WTC11 (cell line): Measurements from ENCODE around the gene ANKRD65. TPM values are rescaled to one million over a fixed set of nuclear protein-coding genes. Genes with fewer than 3 reads are reported as not detected.

Source experiments
- ATAC-seq: fragments of 200-7000 bp; cut with Tn5 transposase; 2 replicates; pipeline ENCODE4 v1.10.0; 2021; ENCODE audit warnings: mild to moderate bottlenecking, moderate library complexity
- CTCF ChIA-PET: fragments of 300-600 bp; sonication (Branson Sonifier 250); formaldehyde crosslinking; loops from one replicate; lab custom pipeline; 2021; ENCODE audit warnings: antibody characterized with exemption; lab: Charles Lee
- POLR2A ChIA-PET: fragments of 350-600 bp; sonication (Branson Sonifier 250); formaldehyde crosslinking; loops from one replicate; lab custom pipeline; 2021; ENCODE audit warnings: antibody characterized with exemption; lab: Charles Lee
- DNase-seq: peaks from one replicate; pipeline ENCODE4 v3.0.0; 2021; ENCODE audit warnings: low spot score
- H3K27ac Mint-ChIP-seq: 2 replicates; pipeline ENCODE4 v1.8.0; 2021; ENCODE audit warnings: mixed read lengths
- H3K27me3 Mint-ChIP-seq: 2 replicates; pipeline ENCODE4 v1.8.0; 2021; ENCODE audit warnings: low read depth, mild to moderate bottlenecking, moderate library complexity, mixed read lengths
- H3K36me3 Mint-ChIP-seq: 2 replicates; pipeline ENCODE4 v1.8.0; 2021; ENCODE audit warnings: mixed read lengths
- H3K4me1 Mint-ChIP-seq: 2 replicates; pipeline ENCODE4 v1.8.0; 2022; ENCODE audit warnings: mixed read lengths
- H3K4me3 Mint-ChIP-seq: 2 replicates; pipeline ENCODE4 v1.8.0; 2021; ENCODE audit warnings: mild to moderate bottlenecking, moderate library complexity, mixed read lengths
- H3K9me3 Mint-ChIP-seq: 2 replicates; pipeline ENCODE4 v1.8.0; 2021; ENCODE audit warnings: mixed read lengths
- ARID4B ChIP-seq: sonication (generic); formaldehyde crosslinking; IDR thresholded peaks from 2 replicates; pipeline ENCODE4 v1.8.0; 2023; ENCODE audit warnings: missing genetic modification reagents, mild to moderate bottlenecking, borderline replicate concordance
- ATF2 ChIP-seq: sonication (generic); formaldehyde crosslinking; IDR thresholded peaks from 2 replicates; pipeline ENCODE4 v1.8.1; 2022; ENCODE audit warnings: low read depth, missing genetic modification reagents, borderline replicate concordance
- ATF6 ChIP-seq: sonication (generic); formaldehyde crosslinking; IDR thresholded peaks from 2 replicates; pipeline ENCODE4 v1.8.1; 2023; ENCODE audit warnings: mild to moderate bottlenecking, missing genetic modification reagents
- CREB1 ChIP-seq: sonication (generic); formaldehyde crosslinking; IDR thresholded peaks from 2 replicates; pipeline ENCODE4 v1.8.0; 2023; ENCODE audit warnings: mild to moderate bottlenecking, missing genetic modification reagents
- CREM ChIP-seq: sonication (generic); formaldehyde crosslinking; IDR thresholded peaks from 2 replicates; pipeline ENCODE4 v1.8.1; 2022; ENCODE audit warnings: mild to moderate bottlenecking, missing genetic modification reagents, moderate library complexity
- ERG ChIP-seq: fragments of 250-450 bp; sonication (Bioruptor Pico); IDR thresholded peaks from 2 replicates; pipeline ENCODE4 v1.8.0; 2021; ENCODE audit warnings: mild to moderate bottlenecking
- NFYB ChIP-seq: sonication (generic); formaldehyde crosslinking; conservative IDR thresholded peaks from 2 replicates; pipeline ENCODE4 v1.8.0; 2022; ENCODE audit warnings: low read depth, missing genetic modification reagents
- NR3C1 ChIP-seq: sonication (generic); formaldehyde crosslinking; conservative IDR thresholded peaks from 2 replicates; pipeline ENCODE4 v1.8.1; 2023; ENCODE audit warnings: low read depth, mild to moderate bottlenecking, missing genetic modification reagents
- SP1 ChIP-seq: sonication (generic); formaldehyde crosslinking; conservative IDR thresholded peaks from 2 replicates; pipeline ENCODE4 v1.8.1; 2022; ENCODE audit warnings: missing genetic modification reagents
- TCF7 ChIP-seq: sonication (generic); formaldehyde crosslinking; IDR thresholded peaks from 2 replicates; pipeline ENCODE4 v1.8.0; 2022; ENCODE audit warnings: mild to moderate bottlenecking, low read depth, missing genetic modification reagents, moderate library complexity
- TEAD1 ChIP-seq: sonication (generic); formaldehyde crosslinking; IDR thresholded peaks from 2 replicates; pipeline ENCODE4 v1.8.0; 2022; ENCODE audit warnings: mild to moderate bottlenecking, missing genetic modification reagents
- USF2 ChIP-seq: sonication (generic); formaldehyde crosslinking; IDR thresholded peaks from 2 replicates; pipeline ENCODE4 v1.8.1; 2023; ENCODE audit warnings: mild to moderate bottlenecking, missing genetic modification reagents, moderate library complexity
- total RNA-seq: library from RNA; stranded (reverse); gene quantifications from 3 replicates; pipeline ENCODE4 v1.2.3, GENCODE V29; 2021
- TF ChIP-seq, protein P1 (sequence below): sonication (generic); formaldehyde crosslinking; IDR thresholded peaks from 2 replicates; pipeline ENCODE4 v1.8.1; 2022; ENCODE audit warnings: low read depth, mild to moderate bottlenecking, moderate library complexity, missing genetic modification reagents, borderline replicate concordance
- TF ChIP-seq, protein P2 (sequence below): sonication (generic); formaldehyde crosslinking; conservative IDR thresholded peaks from 2 replicates; pipeline ENCODE4 v1.8.1; 2023; ENCODE audit warnings: mild to moderate bottlenecking, low read depth, missing genetic modification reagents, moderate library complexity

ANKRD65 gene
- total RNA-seq, 1 experiment from 2014 or later, result 1.9 TPM

- ATAC-seq, result no peak
- Mint-ChIP-seq H3K36me3 (peaks cover 8% of the 10 kb centered on the region; the same call in 1 of the 2 replicates), H3K27ac (peak overlapping the region; percentile 60; the same call in 1 of the 2 replicates), H3K27me3 (no peaks in the 10 kb centered on the region), H3K9me3 (no peaks in the 10 kb centered on the region), H3K4me1 (peaks cover 3% of the 10 kb centered on the region; the same call in 1 of the 2 replicates), H3K4me3 (peak overlapping the region; percentile 82)
- DNase-seq, result no peak
- TF ChIP-seq USF2 (CRISPR knock-in tag), result no peak
- TF ChIP-seq, protein P1, sequence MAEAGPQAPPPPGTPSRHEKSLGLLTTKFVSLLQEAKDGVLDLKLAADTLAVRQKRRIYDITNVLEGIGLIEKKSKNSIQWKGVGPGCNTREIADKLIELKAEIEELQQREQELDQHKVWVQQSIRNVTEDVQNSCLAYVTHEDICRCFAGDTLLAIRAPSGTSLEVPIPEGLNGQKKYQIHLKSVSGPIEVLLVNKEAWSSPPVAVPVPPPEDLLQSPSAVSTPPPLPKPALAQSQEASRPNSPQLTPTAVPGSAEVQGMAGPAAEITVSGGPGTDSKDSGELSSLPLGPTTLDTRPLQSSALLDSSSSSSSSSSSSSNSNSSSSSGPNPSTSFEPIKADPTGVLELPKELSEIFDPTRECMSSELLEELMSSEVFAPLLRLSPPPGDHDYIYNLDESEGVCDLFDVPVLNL (CRISPR knock-in tag), result no peak
- no peak for TF ChIP-seq NFYB (CRISPR knock-in tag)
- no peak for TF ChIP-seq TEAD1
- TF ChIP-seq ATF6 (CRISPR knock-in tag), result no peak
- no peak for TF ChIP-seq ATF2 (CRISPR knock-in tag)
- no peak for TF ChIP-seq NR3C1 (CRISPR knock-in tag)
- TF ChIP-seq CREB1, result no peak
- no peak for TF ChIP-seq SP1 (CRISPR knock-in tag)
- TF ChIP-seq, protein P2, sequence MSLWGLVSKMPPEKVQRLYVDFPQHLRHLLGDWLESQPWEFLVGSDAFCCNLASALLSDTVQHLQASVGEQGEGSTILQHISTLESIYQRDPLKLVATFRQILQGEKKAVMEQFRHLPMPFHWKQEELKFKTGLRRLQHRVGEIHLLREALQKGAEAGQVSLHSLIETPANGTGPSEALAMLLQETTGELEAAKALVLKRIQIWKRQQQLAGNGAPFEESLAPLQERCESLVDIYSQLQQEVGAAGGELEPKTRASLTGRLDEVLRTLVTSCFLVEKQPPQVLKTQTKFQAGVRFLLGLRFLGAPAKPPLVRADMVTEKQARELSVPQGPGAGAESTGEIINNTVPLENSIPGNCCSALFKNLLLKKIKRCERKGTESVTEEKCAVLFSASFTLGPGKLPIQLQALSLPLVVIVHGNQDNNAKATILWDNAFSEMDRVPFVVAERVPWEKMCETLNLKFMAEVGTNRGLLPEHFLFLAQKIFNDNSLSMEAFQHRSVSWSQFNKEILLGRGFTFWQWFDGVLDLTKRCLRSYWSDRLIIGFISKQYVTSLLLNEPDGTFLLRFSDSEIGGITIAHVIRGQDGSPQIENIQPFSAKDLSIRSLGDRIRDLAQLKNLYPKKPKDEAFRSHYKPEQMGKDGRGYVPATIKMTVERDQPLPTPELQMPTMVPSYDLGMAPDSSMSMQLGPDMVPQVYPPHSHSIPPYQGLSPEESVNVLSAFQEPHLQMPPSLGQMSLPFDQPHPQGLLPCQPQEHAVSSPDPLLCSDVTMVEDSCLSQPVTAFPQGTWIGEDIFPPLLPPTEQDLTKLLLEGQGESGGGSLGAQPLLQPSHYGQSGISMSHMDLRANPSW, result no peak
- TF ChIP-seq TCF7 (CRISPR knock-in tag), result no peak
- TF ChIP-seq ARID4B (CRISPR knock-in tag), result no peak
- no peak for TF ChIP-seq ERG
- TF ChIP-seq CREM (CRISPR knock-in tag), result no peak
- CTCF ChIA-PET, result interaction anchor here (1.0 to 1.4 kb wide), 4 partner anchors 21 to 77 kb away, joined by 3 to 6 read pairs (median 3); partner anchors contain the start of gene CCNL2
- POLR2A ChIA-PET, result no interaction called here
Measured at GRCh38 chr1:1376551-1377226, 44.4 kb downstream of the ANKRD65 start.
